ENCODE results near the gene BMPR1A.
A peak's percentile ranks its signal among the peaks of the same experiment; 100 is the strongest.
"Not testable (repeated sequence)": the region's sequence is repeated elsewhere in the genome, so short reads cannot be mapped to it uniquely, and the experiment has no call there.

The BMPR1A gene

DNA sequence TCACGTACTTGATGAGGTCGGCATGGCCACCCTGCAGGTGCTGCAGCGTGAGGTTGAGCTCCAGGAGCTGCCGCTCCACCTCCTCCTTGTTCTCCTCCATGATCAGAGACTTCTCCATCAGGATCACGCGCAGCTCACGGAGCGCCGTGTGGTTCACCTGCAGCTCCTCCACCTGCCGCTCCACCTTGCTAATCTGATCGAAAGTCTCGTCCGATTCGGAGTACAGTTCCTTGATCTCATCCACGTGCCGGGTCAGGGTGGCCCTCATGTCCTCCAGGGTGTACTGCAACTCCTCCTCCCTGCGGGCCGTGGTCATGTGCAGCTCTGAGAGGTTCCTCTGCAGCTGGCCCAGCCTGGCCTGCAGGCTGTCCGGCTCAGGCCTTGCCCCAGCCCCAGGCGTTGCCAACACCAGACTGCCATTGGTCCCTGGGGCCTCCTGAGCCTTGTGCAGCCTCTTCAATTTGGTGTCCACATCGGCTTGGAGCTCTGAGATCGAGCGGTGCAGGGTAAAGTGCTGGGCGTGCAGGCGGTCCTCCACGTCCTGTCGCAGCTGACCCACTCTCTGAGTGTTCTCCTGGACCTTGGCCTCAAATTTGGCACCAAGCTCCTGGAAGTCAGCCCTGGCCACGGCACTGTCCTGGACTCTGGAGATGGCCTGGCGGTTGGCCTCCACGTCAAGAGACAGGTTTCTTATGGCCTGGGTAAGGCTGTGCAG, 187.1 kb downstream of the BMPR1A start:
- no peak for DNase-seq

DNA sequence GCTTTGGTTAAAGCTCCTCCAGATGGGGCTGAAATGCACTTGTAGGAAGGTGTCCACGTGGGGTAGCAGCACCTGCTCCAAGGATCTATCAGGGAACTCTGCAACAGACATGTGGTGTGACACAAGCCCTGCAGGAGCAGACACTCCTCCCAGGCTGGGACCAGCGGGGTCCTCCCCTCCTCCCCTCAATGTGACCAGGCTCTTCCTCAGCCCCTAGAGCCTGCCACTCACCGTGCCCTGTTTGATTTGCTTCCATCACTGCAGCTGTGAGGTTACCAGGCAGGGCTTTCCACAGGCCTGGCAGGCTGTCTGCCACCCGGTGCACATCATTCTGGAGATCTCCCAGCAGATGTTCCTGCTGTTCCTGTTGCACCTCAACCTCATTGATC, 187.6 kb downstream of the BMPR1A start:
- DNase-seq = no peak

DNA sequence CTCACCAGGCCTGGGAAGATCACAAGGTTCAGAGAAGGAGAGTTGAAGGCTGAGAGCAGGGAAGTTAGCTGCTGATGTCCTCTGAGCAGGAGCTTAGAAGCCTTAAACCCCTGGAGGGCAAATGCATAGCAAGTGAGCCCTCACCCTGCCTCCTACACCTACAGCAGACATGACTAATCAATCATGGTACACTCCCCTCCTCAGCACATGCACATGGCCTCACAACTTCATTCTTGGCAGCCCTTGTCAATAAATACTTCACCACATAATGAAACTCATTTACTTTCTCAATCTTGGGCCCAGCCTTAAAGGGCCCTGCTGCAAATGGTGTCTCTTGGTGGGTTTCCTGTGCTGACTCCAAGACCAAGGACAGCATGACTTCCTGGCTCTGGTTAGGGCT, 188.1 kb downstream of the BMPR1A start:
- DNase-seq = no peak

DNA sequence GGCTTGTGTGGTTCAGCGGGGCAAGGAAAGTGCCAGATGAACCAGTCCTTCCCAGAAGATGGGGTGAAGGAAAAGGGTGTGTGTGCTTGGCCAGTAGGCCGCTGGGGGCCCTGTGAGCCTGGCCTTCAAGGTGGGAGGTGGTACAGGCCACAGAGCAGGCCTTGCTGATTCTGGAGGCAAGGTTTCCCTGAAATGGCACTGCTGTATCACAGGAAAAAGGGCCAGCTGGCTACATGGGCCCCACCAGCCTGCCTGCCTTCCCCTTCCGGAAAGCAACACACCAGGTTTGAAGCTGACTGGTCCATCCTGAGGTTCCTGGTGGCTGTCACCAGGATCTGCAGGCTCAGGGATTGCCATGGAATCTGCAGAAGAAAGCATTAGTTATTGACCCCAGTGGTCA, 188.5 kb downstream of the BMPR1A start:
- no peak for DNase-seq

DNA sequence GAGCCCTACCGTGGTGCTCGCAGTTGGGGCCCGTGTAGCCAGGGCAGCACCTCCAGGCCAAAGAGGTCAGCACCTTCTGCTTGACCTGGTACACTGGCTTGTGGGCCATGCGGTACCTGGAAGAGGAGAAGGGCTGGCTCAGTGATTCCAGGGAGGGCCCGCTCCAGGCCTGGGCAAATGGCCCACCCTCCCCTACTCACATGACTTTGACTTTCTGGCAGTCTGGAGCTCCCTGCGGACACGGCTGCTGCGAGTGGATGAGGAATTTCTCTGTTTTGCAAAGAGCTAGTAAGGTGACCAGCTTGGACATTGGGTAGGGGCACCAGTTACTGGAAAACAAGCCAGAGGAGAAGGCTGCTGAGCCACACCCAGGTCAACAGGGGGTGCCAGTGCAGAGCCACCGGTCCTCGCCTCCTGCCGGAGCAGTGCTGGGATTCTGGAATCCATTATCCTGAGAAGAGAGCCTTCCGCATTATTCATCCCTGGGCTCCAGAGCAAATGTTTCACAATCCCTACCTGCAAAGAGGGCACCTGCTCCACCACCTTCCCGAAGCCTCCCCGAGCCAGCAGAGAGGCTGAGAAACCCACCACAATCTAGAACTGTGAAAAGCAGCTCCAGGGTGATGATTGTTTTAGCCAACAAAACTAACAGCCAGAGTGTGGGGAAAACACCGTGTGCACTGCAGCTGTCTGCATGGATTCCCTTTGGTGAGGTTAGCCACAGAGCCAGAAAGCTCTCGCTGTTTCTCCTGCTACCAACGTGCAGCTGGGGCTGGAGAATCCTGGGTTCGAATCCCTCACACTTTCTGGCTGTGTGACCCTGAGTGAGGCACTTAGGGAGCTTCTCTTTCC, 189.2 kb downstream of the BMPR1A start:
- DNase-seq = peak; percentile 55

DNA sequence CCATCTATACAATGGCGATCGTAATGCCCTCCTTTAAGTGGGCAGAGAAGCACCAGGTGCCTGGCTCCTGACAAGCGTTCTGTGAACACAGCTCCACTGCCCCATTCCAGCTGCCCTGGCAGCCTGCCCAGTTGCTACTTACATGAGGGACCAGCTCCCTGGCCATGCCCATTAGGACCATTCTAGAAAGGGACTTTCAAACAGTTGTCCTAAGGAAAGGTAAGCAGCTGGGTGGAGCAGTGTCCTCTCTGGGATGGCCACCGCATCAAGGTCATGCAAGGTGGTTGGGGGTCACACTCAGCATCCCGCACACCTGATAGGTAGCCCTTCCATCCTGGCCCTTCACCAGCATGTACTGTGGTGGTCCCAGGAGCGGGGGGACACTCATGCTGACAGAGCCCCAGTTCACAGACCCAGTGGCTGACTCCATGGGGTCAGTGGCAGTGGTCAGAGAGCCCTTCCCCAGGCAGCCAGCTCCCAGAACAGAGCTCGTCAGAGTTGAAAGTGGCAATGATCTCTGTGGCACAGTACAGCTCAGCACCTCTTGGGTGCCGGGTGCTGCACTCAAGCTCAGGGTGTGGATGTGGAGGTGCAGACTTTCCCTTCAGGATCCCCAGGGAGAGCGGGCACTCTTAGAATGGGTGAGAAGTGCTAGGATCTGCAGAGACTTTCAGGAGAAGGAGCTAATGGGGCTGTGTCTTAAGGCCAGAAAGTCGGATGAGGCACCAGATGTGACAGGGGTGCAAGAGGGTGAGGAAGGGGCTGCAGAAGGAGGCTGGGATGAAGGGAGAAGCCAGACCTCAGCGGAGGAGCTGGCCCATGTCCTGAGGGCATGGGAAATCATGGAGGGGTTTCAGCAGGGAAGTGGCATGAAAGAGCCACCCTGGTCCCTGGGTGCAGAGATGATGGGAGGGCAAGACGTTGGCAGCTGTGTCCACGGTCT, 190.1 kb downstream of the BMPR1A start:
- DNase-seq = no peak

DNA sequence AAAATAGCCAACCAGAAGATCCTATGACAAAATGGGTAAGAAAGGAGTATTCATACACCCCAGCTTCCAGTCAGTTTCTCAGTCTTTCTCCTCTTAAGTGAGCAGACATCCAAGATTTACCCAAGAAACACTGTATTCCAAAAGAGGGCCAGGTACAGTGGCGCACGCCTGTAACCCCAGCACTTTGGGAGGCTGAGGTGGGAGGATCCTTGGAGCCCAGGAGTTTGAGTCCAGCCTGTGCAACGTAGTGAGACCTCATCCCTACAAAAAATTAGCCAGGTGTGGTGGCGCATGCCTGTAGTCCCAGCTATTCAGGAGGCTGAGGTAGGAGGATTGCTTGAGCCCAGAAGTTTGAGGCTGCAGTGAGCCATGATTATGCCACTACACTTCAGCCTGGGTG, 191.4 kb downstream of the BMPR1A start:
- not testable (repeated sequence) for DNase-seq

DNA sequence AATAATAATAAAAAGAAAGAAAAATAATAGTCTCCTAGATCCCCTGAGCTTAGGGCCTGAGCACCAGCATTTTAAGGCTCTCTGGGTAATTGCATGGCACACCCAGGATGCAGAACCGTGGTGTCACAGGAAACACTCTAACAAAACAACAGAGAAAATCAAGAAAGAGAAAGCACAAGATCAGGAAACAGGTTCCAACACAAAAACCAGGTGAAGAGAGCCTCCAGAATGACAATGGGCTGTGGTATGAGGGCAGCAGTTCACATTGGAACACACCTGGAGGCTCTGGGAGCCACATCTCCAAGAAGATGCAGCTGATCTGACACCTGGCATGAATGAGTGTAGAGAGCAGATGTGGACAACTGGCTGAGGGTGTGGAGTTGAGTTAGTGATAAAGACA, 193.9 kb downstream of the BMPR1A start:
- DNase-seq = no peak

DNA sequence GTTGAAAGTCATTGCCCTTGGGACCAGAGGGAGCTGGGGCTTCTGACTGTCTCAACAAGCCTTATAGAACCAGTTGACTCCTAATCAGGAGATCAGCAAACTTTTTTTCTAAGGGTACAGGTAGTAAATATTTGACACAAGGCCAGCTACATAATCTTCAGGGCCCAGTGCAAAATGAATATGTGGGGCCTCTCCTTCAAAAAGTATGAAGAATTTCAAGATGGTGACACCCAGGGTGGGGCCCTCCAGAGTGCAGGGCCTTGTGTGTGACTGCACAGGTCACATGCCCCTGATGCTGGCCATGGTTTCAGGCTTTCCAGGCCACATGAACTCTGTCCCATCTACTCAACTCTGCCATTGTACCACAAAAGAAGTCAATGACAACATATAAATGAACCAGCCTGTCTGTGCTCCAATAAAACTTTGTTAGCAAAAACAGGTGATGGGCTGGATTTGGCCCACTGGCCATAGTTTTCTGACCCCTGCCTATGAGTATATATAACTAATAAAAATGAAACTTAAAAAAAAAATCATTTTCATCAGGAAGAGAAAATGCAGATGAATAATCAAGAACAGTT, 194.9 kb downstream of the BMPR1A start:
- no peak for DNase-seq

DNA sequence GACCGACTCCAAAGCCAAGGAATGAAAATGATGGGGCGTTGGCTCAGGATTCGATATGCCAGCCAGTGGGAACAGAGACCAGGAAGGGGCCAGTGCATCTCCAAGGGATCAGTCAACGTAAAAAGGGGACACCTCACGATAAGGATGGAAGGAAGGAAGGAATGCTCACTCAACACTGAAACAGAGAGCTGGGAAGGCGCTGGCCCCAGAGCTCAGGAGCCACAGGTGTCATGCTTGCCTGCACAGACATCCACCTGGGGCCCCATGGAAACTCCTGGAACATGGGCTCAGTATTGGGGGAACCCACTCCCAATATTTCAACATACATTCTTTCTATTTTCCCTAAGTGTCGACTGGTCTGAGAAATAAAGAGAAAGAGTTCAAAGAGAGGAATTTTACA, 195.7 kb downstream of the BMPR1A start:
- no peak for DNase-seq

DNA sequence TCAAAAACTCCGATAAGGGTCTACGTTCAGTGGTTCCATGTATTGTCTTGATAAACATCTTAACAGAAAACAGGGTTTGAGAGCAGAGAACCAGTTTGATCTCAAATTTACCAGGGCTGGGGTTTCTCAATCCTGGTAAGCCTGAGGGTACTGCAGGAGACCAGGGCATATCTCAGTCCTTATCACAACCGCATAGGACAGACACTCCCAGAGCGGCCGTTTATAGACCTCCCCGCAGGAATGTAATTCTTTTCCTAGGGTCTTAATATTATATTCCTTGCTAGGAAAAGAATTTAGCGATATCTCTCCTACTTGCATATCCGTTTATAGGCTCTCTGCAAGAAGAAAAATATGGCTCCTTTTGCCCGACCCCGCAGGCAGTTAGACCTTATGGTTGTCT, 196.3 kb downstream of the BMPR1A start:
- not testable (repeated sequence) for DNase-seq

DNA sequence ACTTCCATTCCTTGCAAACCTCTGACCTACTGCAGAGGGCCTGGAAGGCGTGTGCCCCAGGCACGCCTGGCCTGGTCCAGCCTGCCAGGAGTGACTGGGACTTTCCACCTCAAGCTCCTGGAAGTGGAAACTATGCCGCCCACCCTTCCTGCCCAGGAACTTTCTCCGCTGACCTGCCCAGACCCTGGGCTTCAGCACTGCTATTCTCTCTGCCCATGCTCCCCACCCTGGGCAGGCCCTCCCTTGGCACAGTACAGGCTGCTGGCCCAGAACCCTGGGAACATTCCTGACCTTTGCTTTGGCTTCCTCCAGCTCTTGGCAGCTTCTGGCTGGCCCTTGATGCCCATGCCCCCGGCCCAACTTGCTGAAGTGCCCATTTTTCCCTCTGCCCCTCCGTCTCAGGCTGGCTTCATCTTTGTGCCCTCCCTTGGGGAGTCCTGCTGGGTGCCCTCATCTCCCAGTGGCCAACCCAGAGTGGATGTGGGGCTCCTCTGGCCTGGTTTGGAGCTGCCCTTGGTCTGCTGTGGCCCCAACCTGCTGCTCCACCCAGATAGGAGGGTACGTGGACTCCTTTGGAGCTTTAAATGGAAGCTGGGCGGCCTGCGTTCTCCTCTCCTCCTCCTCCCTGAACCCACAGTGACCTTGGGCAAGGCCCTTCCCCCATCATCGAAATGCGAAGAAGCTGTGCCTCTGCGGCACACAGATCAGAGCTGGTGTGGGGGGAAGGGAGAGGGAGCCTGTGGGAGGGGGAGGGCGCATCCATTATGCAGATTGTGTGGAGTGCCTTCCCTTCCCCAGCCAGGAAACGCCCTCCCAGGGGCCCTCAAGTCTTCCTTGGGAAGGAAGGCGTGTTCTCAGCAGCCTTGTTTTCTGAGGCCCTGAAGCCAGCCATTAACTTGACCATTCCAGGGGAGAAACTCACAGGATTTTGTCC, 197.6 kb downstream of the BMPR1A start:
- DNase-seq = peak; percentile 79

DNA sequence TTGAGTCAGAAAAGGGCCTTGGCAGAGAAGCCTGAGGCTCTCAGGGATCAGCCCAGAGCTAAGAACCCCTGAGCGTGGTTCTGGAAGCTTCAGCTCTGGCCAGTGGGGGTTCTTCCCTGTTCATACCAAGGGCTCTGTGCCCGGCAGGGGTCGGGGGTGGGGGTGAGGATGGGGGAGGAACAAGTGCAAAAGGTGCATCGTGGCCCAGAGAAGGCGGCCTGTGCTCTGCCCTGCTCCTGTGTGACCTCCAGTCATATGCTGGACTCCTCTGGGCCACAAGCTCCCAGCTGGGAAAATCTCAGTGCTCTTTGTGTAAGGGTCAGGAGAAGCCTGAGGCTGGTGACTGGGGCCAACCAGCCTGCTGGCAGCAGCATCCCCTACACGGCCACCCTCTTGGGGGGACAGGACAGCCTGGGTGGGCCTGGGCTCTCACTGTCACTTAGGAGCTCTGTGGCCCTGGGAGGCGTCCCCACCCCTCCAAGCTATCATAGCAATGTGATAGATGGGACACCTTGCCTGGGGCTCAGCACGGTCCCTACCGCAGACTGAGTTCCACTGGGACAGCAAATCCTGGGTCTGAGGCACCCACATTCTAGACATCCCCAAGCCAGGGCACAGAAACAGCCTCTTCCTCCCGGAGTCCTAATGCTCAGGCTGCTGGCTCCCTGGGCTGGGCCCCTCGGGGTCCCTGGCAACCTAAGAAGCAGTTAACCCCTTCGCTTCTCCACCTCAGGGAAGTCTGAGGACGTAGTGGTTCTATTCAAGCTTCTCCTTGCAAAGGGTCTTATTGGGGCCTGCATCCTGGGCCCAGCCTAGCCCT, 198.5 kb downstream of the BMPR1A start:
- DNase-seq = no peak

DNA sequence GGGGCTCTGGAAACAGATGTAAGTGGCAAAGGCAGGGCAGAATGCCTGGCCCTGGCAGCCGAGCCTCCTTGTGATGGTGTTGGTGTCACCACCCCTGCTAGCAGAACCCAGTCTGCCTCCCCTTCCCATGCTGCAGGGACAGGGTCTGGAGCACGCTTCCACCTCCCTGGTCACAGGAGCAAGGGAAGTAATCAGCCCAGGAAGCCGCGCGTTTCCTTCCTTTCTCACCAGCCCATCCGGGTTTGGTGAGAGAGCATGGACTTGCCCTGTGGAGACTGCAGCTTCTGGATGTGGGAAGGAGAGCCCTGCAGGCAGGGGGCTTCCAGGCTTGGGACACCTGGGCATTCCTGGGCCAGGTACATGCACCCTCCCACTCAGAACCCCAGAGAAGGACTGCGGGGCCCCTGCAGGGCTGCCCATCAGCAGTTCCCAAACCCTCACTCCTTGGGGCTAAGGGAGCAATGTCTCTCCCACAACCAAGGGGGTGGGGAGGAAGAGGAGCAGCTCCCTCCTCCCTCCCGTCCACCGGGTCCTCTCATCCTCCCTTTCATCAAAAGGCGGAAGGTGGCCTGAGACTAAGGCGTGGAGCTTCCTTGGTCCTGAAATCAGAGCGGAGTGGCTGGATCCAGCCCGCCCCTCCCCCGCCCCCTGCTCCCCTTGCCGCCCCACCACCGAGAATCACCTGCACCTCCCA, 199.2 kb downstream of the BMPR1A start:
- DNase-seq = no peak

DNA sequence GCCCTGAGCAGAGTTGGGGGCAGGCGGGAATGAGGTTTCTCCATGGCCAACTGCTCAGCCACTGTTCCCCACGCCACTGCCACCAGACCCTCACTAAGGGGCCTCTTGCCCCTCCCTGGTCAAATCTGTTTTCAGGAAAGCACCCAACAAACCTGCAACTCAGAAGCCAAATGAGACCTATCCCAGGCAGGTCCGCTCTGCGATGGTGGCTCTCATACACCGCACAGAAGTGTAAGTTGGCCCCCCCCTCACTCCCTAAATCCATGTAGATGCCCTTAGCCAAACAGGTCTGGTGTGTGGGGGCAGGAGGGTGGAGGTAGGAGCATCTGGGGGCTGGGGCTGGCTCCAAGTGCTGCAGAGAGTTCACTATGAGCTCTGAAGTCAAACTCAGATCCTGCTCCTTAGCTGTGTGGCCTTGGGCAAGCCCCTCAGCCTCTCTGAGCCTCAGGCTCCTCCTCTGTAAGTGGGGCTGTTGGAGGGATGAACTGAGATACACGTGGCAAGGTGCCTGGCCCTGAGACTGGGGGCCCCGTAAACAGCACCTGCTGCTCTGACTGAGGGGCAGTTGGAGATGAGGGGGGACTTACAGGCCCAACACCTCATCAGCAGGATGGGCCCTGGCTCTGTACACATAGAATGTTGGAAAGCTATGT, 199.9 kb downstream of the BMPR1A start:
- no peak for DNase-seq

DNA sequence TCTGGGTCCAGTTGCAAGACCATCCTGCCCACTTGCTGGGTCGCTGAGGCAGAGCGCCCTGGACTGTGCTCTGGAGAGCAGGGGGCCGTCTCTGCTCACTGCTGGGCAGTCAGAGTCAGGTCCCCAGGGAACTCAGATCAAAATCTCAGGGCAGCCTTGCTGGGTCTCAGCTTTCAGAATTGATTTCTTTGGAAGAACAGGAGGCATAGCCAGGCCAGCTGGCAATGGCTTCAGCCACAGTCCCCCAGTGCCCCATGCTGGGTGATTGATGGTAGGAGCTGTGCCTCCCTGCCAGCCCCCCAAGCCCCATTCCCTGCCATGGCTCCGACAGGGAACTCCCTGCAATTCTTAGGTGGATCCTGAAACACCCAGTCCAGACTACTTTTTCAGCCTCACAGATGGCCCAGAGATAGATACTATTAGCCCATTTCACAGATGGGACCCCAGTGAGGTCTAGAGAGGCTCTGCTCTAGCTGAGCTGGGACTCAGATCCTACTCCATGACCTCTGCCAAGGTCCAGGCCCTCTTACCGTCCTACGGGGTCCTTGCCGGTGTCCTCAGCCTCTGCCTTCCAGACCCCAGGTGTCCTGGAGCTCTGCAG, 200.5 kb downstream of the BMPR1A start:
- DNase-seq = no peak

DNA sequence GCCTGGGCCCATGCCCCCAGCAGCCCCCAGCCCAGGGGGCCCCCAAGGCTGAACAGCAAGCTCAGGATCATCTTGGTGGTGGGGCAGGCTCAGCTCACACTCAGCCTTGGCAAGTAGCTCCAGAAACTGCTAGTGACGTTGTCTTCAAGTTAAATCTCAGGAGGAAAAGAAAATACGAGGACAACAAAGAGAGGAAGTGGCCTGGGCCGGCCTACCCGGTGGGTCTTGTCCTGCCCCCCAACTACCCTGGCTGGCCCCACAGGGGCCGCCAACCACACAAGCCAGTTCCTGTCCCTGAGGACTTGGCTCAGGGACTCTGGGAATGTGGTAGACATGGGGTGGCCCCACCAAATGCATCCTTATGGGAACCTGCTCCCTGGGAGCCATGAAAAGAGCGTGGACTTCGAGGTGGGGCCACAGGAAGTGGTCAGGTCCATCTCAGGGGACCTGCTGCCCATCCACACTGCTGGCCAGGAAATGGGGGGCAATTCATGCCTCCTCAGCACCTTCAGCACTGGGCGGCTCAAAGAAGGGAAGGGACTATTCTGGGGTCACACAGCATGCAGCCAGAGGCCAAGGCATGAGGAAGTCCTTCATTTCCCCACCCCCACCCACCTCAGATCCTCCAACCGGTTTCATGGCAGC, 201.2 kb downstream of the BMPR1A start, which contains the start of gene MMRN2:
TSS of gene MMRN2 (minus strand) at position 145 of the 645 bp plus-strand sequence. CDS start at position 71, 74 bp downstream.
- DNase-seq = no peak

DNA sequence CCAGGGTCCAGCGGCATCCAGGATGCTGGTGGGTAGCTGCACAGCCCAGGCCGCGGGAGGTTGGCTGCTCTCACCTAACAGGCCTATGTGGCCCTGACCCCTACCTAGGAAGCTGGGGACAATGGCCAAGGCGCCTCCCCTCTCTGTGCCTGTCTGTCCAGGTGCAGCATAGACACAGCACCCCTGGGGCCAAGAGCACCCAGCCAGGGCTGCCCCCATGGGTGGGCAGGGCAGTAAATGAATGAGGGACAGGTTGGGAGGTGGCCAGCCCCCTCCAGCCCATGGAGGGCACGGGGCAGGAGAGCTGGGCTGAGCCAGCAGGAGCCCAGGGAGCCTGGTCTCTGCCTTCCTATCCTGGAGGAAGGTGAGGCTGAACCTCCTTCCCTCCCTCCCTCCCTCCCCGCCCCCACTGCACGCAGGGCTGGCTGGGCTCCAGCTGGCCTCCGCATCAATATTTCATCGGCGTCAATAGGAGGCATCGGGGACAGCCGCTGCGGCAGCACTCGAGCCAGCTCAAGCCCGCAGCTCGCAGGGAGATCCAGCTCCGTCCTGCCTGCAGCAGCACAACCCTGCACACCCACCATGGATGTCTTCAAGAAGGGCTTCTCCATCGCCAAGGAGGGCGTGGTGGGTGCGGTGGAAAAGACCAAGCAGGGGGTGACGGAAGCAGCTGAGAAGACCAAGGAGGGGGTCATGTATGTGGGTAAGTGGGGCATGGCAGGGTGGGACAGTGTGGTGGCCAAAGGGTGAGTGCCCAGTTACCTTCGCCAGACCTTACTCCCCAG, 201.9 kb downstream of the BMPR1A start, which contains the start of gene SNCG:
TSS of gene SNCG (plus strand) at position 484 of the 785 bp plus-strand sequence. CDS start at position 583, 99 bp downstream.
- peak; percentile 78 for DNase-seq

Measured in retina (tissue), 1 donor.